Activated CD8-positive, alpha-beta T cell treated with anti-CD3 and anti-CD28 coated beads for 36 hours (primary cell): Measurements from ENCODE around the gene PAF1. TPM values are rescaled to one million over a fixed set of nuclear protein-coding genes. Genes with fewer than 3 reads are reported as not detected.

Source experiments
- ATAC-seq: fragments of 200-7000 bp; cut with Tn5 transposase; one replicate; pipeline ENCODE4 v1.10.0; 2021; ENCODE audit warnings: mild to moderate bottlenecking, moderate library complexity
- CTCF ChIA-PET: fragments of 350-600 bp; sonication (Branson Sonifier 250); formaldehyde crosslinking; loops from one replicate; lab custom pipeline; 2021; ENCODE audit warnings: antibody characterized with exemption; lab: Charles Lee
- POLR2A ChIA-PET: fragments of 350-600 bp; sonication (Branson Sonifier 250); formaldehyde crosslinking; loops from one replicate; lab custom pipeline; 2021; ENCODE audit warnings: antibody characterized with exemption; lab: Charles Lee
- DNase-seq: peaks from one replicate; pipeline ENCODE4 v3.0.0-alpha.2; 2020
- H3K27ac Mint-ChIP-seq: one replicate; pipeline ENCODE4 v1.8.0; 2021; ENCODE audit warnings: mild to moderate bottlenecking, mixed read lengths
- H3K27me3 Mint-ChIP-seq: one replicate; pipeline ENCODE4 v1.8.0; 2021; ENCODE audit warnings: mixed read lengths
- H3K36me3 Mint-ChIP-seq: one replicate; pipeline ENCODE4 v1.8.0; 2021; ENCODE audit warnings: low read depth, mixed read lengths
- H3K4me1 Mint-ChIP-seq: one replicate; pipeline ENCODE4 v1.8.0; 2021; ENCODE audit warnings: low read depth, mixed read lengths
- H3K4me3 Mint-ChIP-seq: one replicate; pipeline ENCODE4 v1.8.0; 2021; ENCODE audit warnings: mild to moderate bottlenecking, moderate library complexity, mixed read lengths
- H3K9me3 Mint-ChIP-seq: one replicate; pipeline ENCODE4 v1.8.0; 2021; ENCODE audit warnings: mixed read lengths
- CTCF ChIP-seq: fragments of 200-600 bp; IDR thresholded peaks from one replicate; pipeline ENCODE4 v1.8.0; 2022; ENCODE audit warnings: antibody characterized with exemption, mild to moderate bottlenecking
- intact Hi-C: fragments of 100-400 bp; cut with micrococcal nuclease; formaldehyde crosslinking; loops from one replicate; pipeline ENCODE4 v1.10.0; 2022
- total RNA-seq, 2 experiments: library from RNA; stranded (reverse); gene quantifications; one replicate each; pipeline ENCODE4 v1.2.3, GENCODE V29; 2021

Gene PAF1
- total RNA-seq, 2 experiments from 2014 or later: 35.5 to 36.5 TPM

- intact Hi-C loops: loop anchor here (5.0 to 10.0 kb wide), 2 partner anchors 73 to 285 kb away; partner anchors contain the start of genes GMFG and PAK4
- peaks cover 37% of the 10 kb centered on the region for H3K4me1 Mint-ChIP-seq
- DNase-seq (peak; percentile 82), ATAC-seq (peak; percentile 21)
- POLR2A ChIA-PET: interaction anchor here (1.0 to 4.5 kb wide), 2 partner anchors 13 to 25 kb away, joined by 8 to 50 read pairs; partner anchors contain the start of gene RPS16
- CTCF ChIA-PET: no interaction called here
- peaks cover 2% of the 10 kb centered on the region for H3K27me3 Mint-ChIP-seq
- H3K9me3 Mint-ChIP-seq: no peaks in the 10 kb centered on the region
- H3K4me3 Mint-ChIP-seq: peak overlapping the region; percentile 79
- H3K36me3 Mint-ChIP-seq: peaks cover 28% of the 10 kb centered on the region
- TF ChIP-seq CTCF: no peak
- peak overlapping the region; percentile 89 for H3K27ac Mint-ChIP-seq
These were observed 19.3 kb upstream of the PAF1 start for GRCh38 chr19:39410017-39410830.

- H3K27ac Mint-ChIP-seq: peak overlapping the region; percentile 89
- H3K36me3 Mint-ChIP-seq: peaks cover 28% of the 10 kb centered on the region
- peaks cover 41% of the 10 kb centered on the region for H3K4me1 Mint-ChIP-seq
- peaks cover 2% of the 10 kb centered on the region for H3K27me3 Mint-ChIP-seq
- POLR2A ChIA-PET: interaction anchor here (0.6 to 4.5 kb wide), 10 partner anchors 9 to 667 kb away, joined by 3 to 50 read pairs (median 4); partner anchors contain the start of genes MED29, PAF1, RPS16 and SAMD4B
- H3K4me3 Mint-ChIP-seq: peak overlapping the region; percentile 79
- H3K9me3 Mint-ChIP-seq: no peaks in the 10 kb centered on the region
- intact Hi-C loops: loop anchor here (5.0 to 10.0 kb wide), 2 partner anchors 72 to 285 kb away; partner anchors contain the start of genes GMFG and PAK4
- ATAC-seq (peak; percentile 2), DNase-seq (peak; percentile 90)
- CTCF ChIA-PET: interaction anchor here (1.0 to 3.9 kb wide), 2 partner anchors 11 to 287 kb away, joined by 3 to 32 read pairs; no protein-coding TSS in a partner anchor
- TF ChIP-seq CTCF: no peak
These were observed 18.5 kb upstream of the PAF1 start for GRCh38 chr19:39409208-39410016.

- Mint-ChIP-seq H3K9me3 (no peaks in the 10 kb centered on the region), H3K27me3 (peaks cover 2% of the 10 kb centered on the region), H3K36me3 (peaks cover 28% of the 10 kb centered on the region), H3K27ac (peak overlapping the region; percentile 93), H3K4me1 (peaks cover 40% of the 10 kb centered on the region), H3K4me3 (peak overlapping the region; percentile 79)
- ChIA-PET POLR2A (interaction anchor here (0.7 to 4.5 kb wide), 14 partner anchors 10 to 666 kb away, joined by 3 to 50 read pairs (median 4); partner anchors contain the start of genes GMFG, MED29, PAF1 and RPS16), CTCF (interaction anchor here (1.0 to 3.9 kb wide), 3 partner anchors 11 to 286 kb away, joined by 3 to 32 read pairs (median 5); partner anchors contain the start of genes MED29 and PAF1)
- no peak for TF ChIP-seq CTCF
- ATAC-seq (no peak), DNase-seq (peak; percentile 43)
- intact Hi-C loops: no loop called here
These were observed 17.7 kb upstream of the PAF1 start for GRCh38 chr19:39408392-39409207.

GRCh38 chr19:39407660-39408391 is 16.9 kb upstream of the PAF1 start:
- DNase-seq (peak; percentile 83), ATAC-seq (no peak)
- H3K27me3 Mint-ChIP-seq: peaks cover 2% of the 10 kb centered on the region
- H3K4me1 Mint-ChIP-seq: peaks cover 39% of the 10 kb centered on the region
- peak overlapping the region; percentile 79 for H3K4me3 Mint-ChIP-seq
- H3K9me3 Mint-ChIP-seq: no peaks in the 10 kb centered on the region
- intact Hi-C loops: no loop called here
- H3K27ac Mint-ChIP-seq: peak overlapping the region; percentile 93
- ChIA-PET CTCF (interaction anchor here (1.0 to 3.9 kb wide), 3 partner anchors 10 to 285 kb away, joined by 3 to 32 read pairs (median 5); partner anchors contain the start of genes MED29 and PAF1), POLR2A (interaction anchor here (0.9 to 4.5 kb wide), 13 partner anchors 10 to 74 kb away, joined by 3 to 50 read pairs (median 5); partner anchors contain the start of genes GMFG, MED29, PAF1 and RPS16)
- TF ChIP-seq CTCF: no peak
- peaks cover 28% of the 10 kb centered on the region for H3K36me3 Mint-ChIP-seq
